RWPE2 (cell line): ENCODE measurements around the gene TADA1.

Source experiments
- ATAC-seq: fragments of 200-7000 bp; cut with Tn5 transposase; 3 replicates; pipeline ENCODE4 v1.9.1; 2021; ENCODE audit warnings: low read depth
- DNase-seq: peaks from one replicate; pipeline ENCODE4 v3.0.0-alpha.2; 2020; ENCODE audit warnings: low spot score
- H3K27ac ChIP-seq: fragments of 450-650 bp; 2 replicates; pipeline ENCODE4 v1.5.1; 2017; ENCODE audit warnings: mild to moderate bottlenecking; ENCODE audit not compliant: poor library complexity, severe bottlenecking
- H3K27me3 ChIP-seq: fragments of 250-450 bp; sonication (Bioruptor Pico); 2 replicates; pipeline ENCODE4 v1.5.1; 2021; ENCODE audit warnings: mild to moderate bottlenecking, moderate library complexity; ENCODE audit not compliant: insufficient read depth, poor library complexity, severe bottlenecking
- H3K36me3 ChIP-seq: fragments of 250-450 bp; sonication (Bioruptor Pico); 2 replicates; pipeline ENCODE4 v1.5.1; 2020; ENCODE audit warnings: low read depth, mild to moderate bottlenecking, moderate library complexity
- H3K4me1 ChIP-seq: fragments of 250-450 bp; sonication (Bioruptor Pico); 2 replicates; pipeline ENCODE4 v1.5.1; 2021; ENCODE audit warnings: mild to moderate bottlenecking, moderate library complexity; ENCODE audit not compliant: insufficient read depth, poor library complexity, severe bottlenecking
- H3K4me3 ChIP-seq: fragments of 250-450 bp; sonication (Bioruptor Pico); 2 replicates; pipeline ENCODE4 v1.5.1; 2021; ENCODE audit warnings: mild to moderate bottlenecking, moderate library complexity; ENCODE audit not compliant: severe bottlenecking
- H3K9me3 ChIP-seq: fragments of 250-450 bp; sonication (Bioruptor Pico); 2 replicates; pipeline ENCODE4 v1.5.1; 2021; ENCODE audit warnings: mild to moderate bottlenecking, moderate library complexity; ENCODE audit not compliant: severe bottlenecking
- TF ChIP-seq, protein P1 (sequence below): fragments of 450-650 bp; IDR thresholded peaks from one replicate; pipeline ENCODE4 v1.5.1; 2017; ENCODE audit warnings: mild to moderate bottlenecking, moderate library complexity; ENCODE audit not compliant: poor library complexity, severe bottlenecking

TADA1 gene, protein sequence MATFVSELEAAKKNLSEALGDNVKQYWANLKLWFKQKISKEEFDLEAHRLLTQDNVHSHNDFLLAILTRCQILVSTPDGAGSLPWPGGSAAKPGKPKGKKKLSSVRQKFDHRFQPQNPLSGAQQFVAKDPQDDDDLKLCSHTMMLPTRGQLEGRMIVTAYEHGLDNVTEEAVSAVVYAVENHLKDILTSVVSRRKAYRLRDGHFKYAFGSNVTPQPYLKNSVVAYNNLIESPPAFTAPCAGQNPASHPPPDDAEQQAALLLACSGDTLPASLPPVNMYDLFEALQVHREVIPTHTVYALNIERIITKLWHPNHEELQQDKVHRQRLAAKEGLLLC

DNA sequence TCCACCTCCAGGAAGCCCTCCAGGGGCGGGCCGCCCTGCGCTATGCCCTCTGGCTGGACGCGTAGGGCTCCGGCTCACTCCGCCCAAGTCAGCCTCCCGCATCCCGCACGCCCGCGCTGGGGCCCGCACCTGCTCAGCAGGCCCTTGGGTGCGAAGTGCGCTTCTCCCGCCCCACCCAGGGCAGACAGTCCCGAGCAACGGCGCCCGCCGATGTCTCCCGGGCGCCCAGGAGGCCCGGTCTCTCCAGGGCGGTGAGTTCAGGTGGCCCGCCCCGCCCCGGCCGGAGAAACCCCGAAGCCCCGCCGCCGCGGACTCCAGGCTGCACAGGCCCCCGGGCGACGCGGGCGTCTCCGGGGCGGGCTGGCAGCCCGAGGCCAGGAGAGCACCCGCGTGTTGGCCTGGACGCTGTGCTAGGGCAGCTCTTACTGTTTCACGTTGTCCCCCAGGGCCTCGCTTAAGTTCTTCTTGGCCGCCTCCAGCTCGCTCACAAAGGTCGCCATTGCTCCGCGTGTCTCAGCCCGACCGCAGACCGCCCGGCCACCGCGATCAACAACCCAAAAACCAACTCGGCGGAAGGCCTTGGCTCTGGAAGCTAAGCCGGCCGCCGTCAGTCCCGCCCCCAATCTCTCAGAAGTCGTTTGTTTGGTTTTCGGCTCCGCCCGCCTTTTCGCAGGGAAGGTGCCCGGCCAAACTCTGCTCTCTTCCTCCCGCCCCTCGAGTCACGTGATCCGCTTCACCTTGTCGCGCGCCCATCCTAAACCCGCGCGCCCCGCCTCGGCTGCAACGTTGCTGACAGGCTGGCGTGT lies at the start of gene TADA1:
TADA1 (minus strand) TSS at position 531 of the 806 bp plus-strand sequence; CDS start at position 500, 31 bp downstream.
- Histone ChIP-seq H3K36me3 (no peaks in the 10 kb centered on the region), H3K27me3 (no peaks in the 10 kb centered on the region), H3K4me3 (peak within 1 kb of the TSS; percentile 91), H3K27ac (peak within 1 kb of the TSS; percentile 58), H3K4me1 (peaks cover 14% of the 10 kb centered on the region), H3K9me3 (no peaks in the 10 kb centered on the region)
- peak; percentile 98 for DNase-seq
- peak; percentile 92 for ATAC-seq
- TF ChIP-seq, protein P1, sequence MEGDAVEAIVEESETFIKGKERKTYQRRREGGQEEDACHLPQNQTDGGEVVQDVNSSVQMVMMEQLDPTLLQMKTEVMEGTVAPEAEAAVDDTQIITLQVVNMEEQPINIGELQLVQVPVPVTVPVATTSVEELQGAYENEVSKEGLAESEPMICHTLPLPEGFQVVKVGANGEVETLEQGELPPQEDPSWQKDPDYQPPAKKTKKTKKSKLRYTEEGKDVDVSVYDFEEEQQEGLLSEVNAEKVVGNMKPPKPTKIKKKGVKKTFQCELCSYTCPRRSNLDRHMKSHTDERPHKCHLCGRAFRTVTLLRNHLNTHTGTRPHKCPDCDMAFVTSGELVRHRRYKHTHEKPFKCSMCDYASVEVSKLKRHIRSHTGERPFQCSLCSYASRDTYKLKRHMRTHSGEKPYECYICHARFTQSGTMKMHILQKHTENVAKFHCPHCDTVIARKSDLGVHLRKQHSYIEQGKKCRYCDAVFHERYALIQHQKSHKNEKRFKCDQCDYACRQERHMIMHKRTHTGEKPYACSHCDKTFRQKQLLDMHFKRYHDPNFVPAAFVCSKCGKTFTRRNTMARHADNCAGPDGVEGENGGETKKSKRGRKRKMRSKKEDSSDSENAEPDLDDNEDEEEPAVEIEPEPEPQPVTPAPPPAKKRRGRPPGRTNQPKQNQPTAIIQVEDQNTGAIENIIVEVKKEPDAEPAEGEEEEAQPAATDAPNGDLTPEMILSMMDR: no peak

DNA sequence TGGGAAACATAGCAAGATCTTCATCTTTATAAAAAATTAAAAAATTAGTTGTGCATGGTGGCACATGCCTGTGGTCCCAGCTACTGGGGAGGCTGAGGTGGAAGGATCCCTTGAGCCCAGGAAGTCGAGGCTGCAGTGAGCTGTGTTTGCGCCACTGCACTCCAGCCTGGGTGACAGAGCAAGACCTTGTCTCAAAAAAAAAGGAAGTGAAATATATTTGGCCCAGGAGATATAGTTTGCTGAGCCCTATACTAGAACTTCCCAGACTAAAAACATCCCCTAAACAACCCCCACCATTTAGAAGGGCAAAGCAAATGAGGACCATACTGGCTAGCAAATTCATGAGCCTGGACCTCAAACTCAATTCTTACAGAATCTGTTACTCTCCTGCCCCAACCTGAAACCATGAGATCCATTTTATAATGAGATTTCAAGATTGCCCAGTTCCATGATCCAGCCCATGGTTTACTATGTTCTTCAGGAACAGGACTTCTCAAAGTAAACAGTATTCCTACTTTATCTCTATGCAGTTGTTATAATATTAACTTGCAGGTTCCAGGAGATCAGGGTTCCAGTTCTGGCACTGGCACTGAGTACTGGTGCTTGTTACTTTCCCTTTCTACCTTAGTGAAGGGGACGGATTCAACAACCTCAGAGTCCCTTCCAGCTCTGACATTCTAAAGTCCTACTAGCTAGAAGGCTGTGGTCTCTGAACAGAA lies 48.9 kb upstream of the TADA1 start:
- Histone ChIP-seq H3K27ac (no peak overlapping the region), H3K4me1 (no peaks in the 10 kb centered on the region), H3K4me3 (no peak overlapping the region), H3K36me3 (no peaks in the 10 kb centered on the region), H3K9me3 (no peaks in the 10 kb centered on the region), H3K27me3 (peaks cover 18% of the 10 kb centered on the region)
- TF ChIP-seq, protein P1: no peak
- DNase-seq (no peak), ATAC-seq (no peak)

DNA sequence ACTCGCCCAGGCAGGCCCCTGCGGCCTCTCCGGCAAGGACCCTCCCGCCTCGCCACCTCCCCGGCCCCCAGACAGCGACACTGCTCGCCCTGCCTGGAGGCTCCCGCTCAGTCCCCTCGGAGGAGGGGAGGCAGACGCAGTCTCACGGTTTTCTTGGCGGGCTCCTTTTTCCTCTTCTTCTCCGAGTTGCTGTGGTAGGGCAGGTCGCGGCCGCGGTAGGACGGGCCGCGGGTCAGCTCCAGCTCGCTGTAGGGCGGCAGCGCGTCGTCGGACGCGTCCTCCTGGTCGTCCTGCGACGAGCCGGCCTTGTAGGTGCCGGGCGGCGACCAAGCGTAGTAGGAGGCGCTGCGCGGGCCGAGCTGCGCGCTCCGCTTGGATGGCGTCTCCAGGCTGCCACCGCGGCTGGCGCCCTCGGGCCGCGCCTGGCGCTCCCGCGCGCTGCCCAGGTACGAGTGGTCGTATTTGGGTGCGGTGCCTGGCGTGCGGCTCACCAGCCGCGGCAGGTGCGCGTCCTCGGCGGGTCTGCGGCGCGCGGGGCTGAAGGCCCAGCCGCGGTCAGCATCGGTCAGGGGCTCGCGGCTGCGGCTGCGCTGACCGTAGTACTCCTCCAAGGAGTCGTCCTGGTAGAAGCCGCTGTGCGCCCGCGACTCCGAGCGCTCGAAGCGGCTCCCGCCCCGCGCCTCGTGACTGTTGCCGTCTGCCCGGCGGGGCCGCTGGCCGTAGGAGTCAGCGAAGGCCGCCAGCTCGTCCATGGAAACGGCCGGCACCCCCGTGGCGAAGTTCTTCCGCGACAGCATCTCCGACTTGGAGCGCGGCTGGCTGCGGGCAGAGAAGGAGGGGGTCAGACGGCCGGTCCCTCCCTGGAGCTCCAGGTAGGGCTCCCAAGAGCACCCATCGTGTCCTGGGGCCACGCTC lies 44.8 kb upstream of the TADA1 start:
- Histone ChIP-seq H3K27me3 (peaks cover 36% of the 10 kb centered on the region), H3K4me1 (no peaks in the 10 kb centered on the region), H3K9me3 (no peaks in the 10 kb centered on the region), H3K27ac (no peak overlapping the region), H3K4me3 (no peak overlapping the region), H3K36me3 (no peaks in the 10 kb centered on the region)
- DNase-seq (peak; percentile 40), ATAC-seq (no peak)
- TF ChIP-seq, protein P1: no peak

DNA sequence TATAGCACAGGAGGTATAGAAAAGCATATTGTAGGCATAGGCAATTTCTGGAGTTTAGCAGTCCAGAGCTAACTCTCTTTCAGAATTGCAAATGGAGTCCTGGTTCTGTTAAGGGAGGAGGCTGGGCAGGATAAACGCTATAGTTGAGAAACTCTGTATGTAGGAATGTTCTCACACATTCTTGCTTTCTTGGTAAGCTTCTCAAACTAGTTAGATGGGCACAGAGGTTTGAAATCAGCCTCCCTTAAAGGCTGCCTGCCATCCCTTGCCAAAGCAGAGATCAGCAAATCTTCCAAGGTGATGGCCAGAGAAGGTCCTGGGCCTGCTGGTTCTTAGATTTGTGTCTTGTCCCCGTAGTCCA lies 42.9 kb upstream of the TADA1 start:
- no peaks in the 10 kb centered on the region for H3K4me1 ChIP-seq
- H3K27ac ChIP-seq: no peak overlapping the region
- H3K27me3 ChIP-seq: peaks cover 36% of the 10 kb centered on the region
- H3K4me3 ChIP-seq: no peak overlapping the region
- ATAC-seq (no peak), DNase-seq (no peak)
- H3K36me3 ChIP-seq: no peaks in the 10 kb centered on the region
- TF ChIP-seq, protein P1: no peak
- no peaks in the 10 kb centered on the region for H3K9me3 ChIP-seq
